Caki2 (cell line): ENCODE measurements around the gene CD84. TPM values are rescaled to one million over a fixed set of nuclear protein-coding genes. Genes with fewer than 3 reads are reported as not detected.
"Not testable (repeated sequence)": the region's sequence is repeated elsewhere in the genome, so short reads cannot be mapped to it uniquely, and the experiment has no call there.

Experiments
- DNase-seq: peaks from one replicate; pipeline ENCODE4 v3.0.0-alpha.2; 2015; ENCODE audit warnings: low read depth
- in situ Hi-C: cut with HindIII; loops from 2 replicates; pipeline ENCODE4 v1.10.0; 2016; ENCODE audit warnings: low sequenced_read_pairs, low pct_unique_long_range_greater_than_20kb, mixed read lengths
- total RNA-seq: library from RNA; depleted of rRNA; stranded (reverse); fragments of >200 nt; shearing (Covaris generic); gene quantifications from 2 replicates; pipeline ENCODE4 v1.2.3, GENCODE V29; 2014; ENCODE audit warnings: low replicate concordance

CD84 gene
- total RNA-seq, 1 experiment from 2014 or later = not detected

- DNase-seq = no peak
- in situ Hi-C loops = no loop called here
Observed at GRCh38 chr1:160578525-160579191, 638 bp downstream of the CD84 start.

GRCh38 chr1:160578175-160578524 lies 1.1 kb downstream of the CD84 start:
- in situ Hi-C loops = no loop called here
- no peak for DNase-seq

GRCh38 chr1:160577671-160578070 lies 1.6 kb downstream of the CD84 start:
- in situ Hi-C loops = no loop called here
- no peak for DNase-seq

GRCh38 chr1:160576884-160577283 lies 2.4 kb downstream of the CD84 start:
- in situ Hi-C loops = no loop called here
- DNase-seq = no peak

GRCh38 chr1:160576390-160576789 lies 2.9 kb downstream of the CD84 start:
- DNase-seq = no peak
- in situ Hi-C loops = no loop called here

- no peak for DNase-seq
- in situ Hi-C loops = no loop called here
Observed at GRCh38 chr1:160575112-160575664, 4.1 kb downstream of the CD84 start.

- DNase-seq = no peak
- in situ Hi-C loops = no loop called here
Observed at GRCh38 chr1:160570840-160571239, 8.5 kb downstream of the CD84 start.

- in situ Hi-C loops = no loop called here
- no peak for DNase-seq
Observed at GRCh38 chr1:160569806-160570205, 9.5 kb downstream of the CD84 start.

- no peak for DNase-seq
- in situ Hi-C loops = no loop called here
Observed at GRCh38 chr1:160567858-160568682, 11.2 kb downstream of the CD84 start.

GRCh38 chr1:160567341-160567740 lies 12.0 kb downstream of the CD84 start:
- in situ Hi-C loops = no loop called here
- DNase-seq = no peak

- no peak for DNase-seq
Observed at GRCh38 chr1:160565564-160565963, 13.7 kb downstream of the CD84 start.

GRCh38 chr1:160563230-160563629 lies 16.1 kb downstream of the CD84 start:
- DNase-seq, in situ Hi-C loops: not testable (repeated sequence)

More at GRCh38 chr1:160565564-160565963, 13.7 kb downstream of the CD84 start:
- in situ Hi-C loops = no loop called here

GRCh38 chr1:160562745-160563144 lies 16.6 kb downstream of the CD84 start:
- DNase-seq, in situ Hi-C loops: not testable (repeated sequence)

- no peak for DNase-seq
- in situ Hi-C loops = no loop called here
Observed at GRCh38 chr1:160560806-160561205, 18.5 kb downstream of the CD84 start.

- DNase-seq = no peak
Observed at GRCh38 chr1:160560045-160560705, 19.1 kb downstream of the CD84 start.

GRCh38 chr1:160559437-160559836 lies 19.9 kb downstream of the CD84 start:
- in situ Hi-C loops, DNase-seq: not testable (repeated sequence)

More at GRCh38 chr1:160560045-160560705, 19.1 kb downstream of the CD84 start:
- in situ Hi-C loops = no loop called here

- in situ Hi-C loops = no loop called here
Observed at GRCh38 chr1:160558660-160559380, 20.5 kb downstream of the CD84 start.

GRCh38 chr1:160553778-160554177 lies 25.5 kb downstream of the CD84 start:
- no peak for DNase-seq
- in situ Hi-C loops = no loop called here

More at GRCh38 chr1:160558660-160559380, 20.5 kb downstream of the CD84 start:
- DNase-seq = no peak
